GM19193 (cell line): ENCODE measurements around the gene FCRL1.

Source experiments
- POLR2A ChIP-seq: IDR thresholded peaks from 4 replicates; pipeline ENCODE4 v1.6.1; 2011; ENCODE audit not compliant: insufficient read depth, insufficient read length; ENCODE audit errors: extremely low read depth

Gene FCRL1

DNA sequence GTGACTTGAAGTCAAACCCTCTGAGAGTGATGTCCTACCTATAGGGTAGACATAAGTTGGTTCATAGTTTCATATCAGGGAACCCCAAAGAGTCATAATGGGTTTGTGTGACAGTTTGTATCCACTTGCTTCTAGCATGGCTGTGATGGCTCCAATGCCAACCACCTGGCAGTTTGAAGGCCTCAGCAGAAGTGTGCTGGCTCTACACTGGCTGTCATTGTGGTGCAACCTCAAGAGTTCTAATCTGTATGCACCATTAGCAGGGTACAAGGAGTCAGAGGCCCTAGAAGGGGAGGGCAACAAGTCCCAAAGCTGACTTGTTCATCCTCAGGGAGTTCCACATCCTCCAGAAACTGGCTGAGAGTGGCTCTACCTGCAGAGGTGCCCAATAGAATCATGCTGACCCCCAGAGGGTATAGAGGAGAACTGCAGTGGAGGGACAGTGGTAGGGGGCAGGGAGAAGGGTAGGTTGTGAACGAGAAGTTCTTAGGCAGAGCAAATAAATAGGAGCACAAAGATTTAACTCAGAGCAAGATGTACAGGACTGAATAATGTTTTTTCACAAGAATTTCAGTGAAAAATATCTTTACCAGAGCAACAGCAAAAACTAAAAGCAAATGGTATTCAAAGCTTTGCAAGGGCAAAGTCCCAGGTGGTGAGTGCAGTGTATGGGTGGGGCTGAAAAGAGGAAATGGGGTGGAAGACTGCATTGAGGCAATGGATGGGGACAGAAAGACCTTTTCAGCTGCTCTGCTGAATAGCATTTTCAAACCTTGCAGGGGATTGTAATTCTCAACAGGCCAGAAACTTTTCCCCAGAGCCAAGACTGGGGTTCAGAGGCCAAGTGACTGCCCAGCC is 46.2 kb downstream of the FCRL1 start:
- no peak for TF ChIP-seq POLR2A

GRCh38 chr1:157771661-157772425 is 48.1 kb downstream of the FCRL1 start:
- TF ChIP-seq POLR2A, result no peak

GRCh38 chr1:157770442-157771043 is 49.4 kb downstream of the FCRL1 start:
- no peak for TF ChIP-seq POLR2A

DNA sequence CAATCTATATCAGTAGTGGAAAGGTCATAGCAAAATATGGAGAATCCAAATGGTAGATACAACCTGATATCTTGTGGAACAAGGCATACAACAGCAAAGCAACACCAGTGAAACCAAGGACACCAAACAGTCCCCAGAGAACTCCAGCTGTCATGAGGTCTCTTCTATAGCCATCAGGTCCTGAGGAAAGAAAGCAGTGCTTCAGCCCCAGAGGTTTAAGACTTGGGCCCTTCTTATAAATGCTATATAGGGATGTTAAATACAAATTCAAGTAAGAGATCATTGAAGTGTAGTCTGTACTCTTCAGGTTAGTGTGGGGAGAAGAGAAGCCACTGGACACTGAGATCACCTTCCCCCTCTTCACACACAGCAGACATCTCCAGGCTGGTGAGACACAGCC is 53.1 kb downstream of the FCRL1 start:
- TF ChIP-seq POLR2A, result no peak

DNA sequence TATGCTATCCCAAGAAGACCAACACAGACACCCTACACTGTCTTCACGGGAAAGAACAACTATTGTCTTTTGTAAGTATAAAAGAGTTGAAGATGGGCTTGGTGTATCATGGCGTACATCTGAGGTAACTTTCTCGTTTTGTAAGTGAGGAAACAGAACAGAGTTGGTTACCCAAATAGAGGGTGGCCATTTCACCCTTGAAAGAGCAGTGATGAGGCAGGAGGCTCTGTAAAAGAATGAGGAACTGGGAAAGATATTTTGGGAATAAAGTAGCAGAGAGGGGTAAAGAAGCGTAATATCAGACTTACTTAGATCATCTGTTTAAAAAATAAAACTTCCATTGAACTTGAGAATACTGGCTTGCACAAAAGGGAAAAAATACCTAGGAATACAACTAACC is 61.9 kb downstream of the FCRL1 start:
- no peak for TF ChIP-seq POLR2A

GRCh38 chr1:157753611-157754010 is 66.3 kb downstream of the FCRL1 start:
- no peak for TF ChIP-seq POLR2A

DNA sequence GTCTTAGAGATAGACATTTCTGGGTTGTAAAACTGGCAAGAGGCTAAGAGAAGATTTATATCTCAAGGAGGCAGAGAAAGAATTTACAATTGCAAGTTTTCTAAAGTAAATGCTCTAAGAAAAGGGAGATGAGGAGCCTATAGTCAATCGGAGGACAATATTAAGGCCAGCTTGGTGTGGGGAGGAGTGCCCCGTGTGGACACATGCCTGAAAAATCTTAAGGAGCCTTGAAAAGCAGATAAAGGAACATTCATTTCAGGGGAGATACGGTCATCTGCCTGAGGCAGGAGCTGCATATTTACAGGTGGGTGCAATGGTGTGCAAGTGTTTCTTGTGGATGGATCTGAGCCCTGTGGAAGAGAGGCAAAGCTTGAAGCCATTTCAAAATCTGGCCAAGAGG is 68.6 kb downstream of the FCRL1 start:
- no peak for TF ChIP-seq POLR2A

- no peak for TF ChIP-seq POLR2A
These were observed 71.6 kb downstream of the FCRL1 start for GRCh38 chr1:157748262-157748817.
